WI38 (cell line): Measurements from ENCODE around the gene ZBTB20.

ENCODE experiments used
- H3K4me3 ChIP-seq: 2 replicates; pipeline ENCODE4 v1.5.1; 2011; ENCODE audit warnings: low read depth, mild to moderate bottlenecking, control low read depth, low read length
- TF ChIP-seq, protein P1 (sequence below): IDR thresholded peaks from 2 replicates; pipeline ENCODE4 v1.5.1; 2012; ENCODE audit warnings: low read depth, mild to moderate bottlenecking, control low read depth, low read length

Gene ZBTB20

DNA sequence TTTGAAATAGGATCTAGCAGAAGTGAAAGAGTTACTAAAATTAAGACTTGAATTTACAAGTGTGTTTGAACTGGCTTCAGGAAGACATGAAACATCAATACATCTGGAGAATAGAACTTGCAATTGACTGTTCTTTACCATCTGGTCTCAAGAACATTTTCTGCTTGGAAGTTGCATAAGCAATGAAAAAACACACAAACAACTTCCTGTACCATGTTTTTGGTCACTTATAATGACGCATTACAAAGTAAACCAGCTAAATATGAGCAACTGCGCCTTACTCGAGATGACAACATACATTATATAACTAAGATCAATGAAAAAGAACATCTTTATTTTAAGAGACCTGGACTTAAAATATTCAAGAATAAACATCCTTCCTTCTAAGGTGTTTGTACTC, 740.8 kb downstream of the ZBTB20 start:
- TF ChIP-seq, protein P1, sequence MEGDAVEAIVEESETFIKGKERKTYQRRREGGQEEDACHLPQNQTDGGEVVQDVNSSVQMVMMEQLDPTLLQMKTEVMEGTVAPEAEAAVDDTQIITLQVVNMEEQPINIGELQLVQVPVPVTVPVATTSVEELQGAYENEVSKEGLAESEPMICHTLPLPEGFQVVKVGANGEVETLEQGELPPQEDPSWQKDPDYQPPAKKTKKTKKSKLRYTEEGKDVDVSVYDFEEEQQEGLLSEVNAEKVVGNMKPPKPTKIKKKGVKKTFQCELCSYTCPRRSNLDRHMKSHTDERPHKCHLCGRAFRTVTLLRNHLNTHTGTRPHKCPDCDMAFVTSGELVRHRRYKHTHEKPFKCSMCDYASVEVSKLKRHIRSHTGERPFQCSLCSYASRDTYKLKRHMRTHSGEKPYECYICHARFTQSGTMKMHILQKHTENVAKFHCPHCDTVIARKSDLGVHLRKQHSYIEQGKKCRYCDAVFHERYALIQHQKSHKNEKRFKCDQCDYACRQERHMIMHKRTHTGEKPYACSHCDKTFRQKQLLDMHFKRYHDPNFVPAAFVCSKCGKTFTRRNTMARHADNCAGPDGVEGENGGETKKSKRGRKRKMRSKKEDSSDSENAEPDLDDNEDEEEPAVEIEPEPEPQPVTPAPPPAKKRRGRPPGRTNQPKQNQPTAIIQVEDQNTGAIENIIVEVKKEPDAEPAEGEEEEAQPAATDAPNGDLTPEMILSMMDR, result no peak
- no peak overlapping the region for H3K4me3 ChIP-seq

DNA sequence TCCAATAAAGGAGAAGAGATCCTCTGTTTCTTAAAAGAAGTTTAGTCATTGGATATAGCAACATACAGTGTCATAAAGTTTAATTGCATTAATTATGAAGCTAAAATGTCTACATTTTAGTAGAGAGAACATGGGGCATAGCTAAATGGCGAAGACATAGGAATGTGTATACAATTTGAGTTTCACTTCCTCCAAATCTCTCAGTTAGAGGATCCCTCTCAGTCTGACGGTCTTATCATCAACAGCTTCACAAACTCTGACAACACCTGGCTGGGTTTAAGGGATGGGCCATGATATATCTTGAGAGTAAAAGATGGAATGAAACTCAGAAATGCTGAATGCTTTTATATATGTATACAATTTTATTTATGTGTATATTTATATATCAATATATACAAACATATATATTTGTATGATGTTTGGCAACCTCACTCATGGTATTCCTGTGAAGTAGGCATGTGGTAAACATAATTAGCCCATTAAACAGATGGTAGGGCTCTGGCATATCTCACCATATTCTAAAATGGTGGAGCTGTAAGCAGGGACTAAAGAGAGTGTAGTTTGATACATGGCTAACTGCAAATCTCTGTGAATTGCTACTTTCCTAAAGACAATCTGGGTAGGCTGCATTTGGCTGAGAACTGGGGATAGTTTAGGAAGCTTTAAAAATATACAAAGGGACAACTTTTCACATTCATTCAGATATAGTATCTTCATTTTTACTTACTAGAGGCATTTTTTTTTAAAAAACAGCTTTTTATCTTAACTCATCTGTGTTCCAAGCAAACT, 741.7 kb downstream of the ZBTB20 start:
- TF ChIP-seq, protein P1, result no peak

DNA sequence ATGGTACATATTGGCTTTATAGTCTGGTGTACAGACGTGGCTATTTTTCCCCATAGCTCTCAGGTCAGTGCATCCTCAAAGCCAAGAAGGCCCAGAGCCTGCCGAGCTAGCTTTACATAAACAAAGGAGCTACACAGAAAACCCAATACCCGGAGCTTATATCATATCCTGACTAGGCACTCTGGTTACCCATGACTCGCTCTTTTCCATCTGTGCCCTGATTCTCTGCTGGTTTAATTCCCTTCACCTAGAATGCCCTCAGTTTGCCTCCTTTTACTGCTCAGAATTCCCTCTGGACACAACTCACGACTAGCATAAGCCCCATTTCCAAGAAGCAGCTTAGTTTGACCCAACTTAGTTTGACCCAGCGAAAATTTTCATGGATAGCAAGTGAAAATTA, 742.5 kb downstream of the ZBTB20 start:
- no peak overlapping the region for H3K4me3 ChIP-seq
- TF ChIP-seq, protein P1, result no peak

More for the DNA sequence above, 741.7 kb downstream of the ZBTB20 start:
- no peak overlapping the region for H3K4me3 ChIP-seq

DNA sequence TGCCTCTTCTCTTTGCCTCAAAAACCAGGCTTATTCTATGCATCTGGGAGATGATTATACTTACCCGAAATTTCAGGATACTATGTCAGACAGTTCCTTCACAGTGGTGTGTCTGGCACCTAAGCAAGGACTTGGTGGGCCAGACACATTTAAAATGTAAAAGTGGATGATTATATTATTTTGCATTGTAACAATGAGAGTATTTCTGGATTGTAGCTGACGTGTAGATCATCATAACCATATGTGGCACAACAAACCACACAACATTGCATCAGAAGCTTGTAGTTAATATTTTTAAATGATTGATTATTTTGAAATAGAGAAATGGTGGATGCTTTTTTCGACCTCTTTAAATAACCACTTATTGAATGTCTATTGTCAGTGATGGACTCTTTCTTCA, 744.2 kb downstream of the ZBTB20 start:
- no peak overlapping the region for H3K4me3 ChIP-seq
- TF ChIP-seq, protein P1, result no peak

DNA sequence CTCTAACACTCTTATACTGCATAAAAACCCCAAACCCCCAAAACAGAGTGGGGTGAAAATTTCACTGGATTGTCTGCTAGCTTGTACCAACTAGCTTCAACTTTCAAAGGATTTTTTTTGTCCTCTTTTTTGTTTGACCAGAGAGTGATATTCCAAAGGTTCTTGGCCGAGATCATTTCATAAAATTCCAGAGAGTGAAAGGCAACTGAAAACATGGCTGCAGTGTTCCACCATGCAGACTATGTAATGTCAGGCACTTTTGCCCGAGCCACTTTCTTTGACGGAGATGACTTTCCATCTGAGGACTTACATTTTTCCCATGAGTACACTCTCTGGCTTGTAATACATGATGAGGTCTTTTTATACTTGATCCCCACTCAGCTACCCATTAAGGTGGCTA, 745.7 kb downstream of the ZBTB20 start:
- no peak overlapping the region for H3K4me3 ChIP-seq
- TF ChIP-seq, protein P1, result no peak

DNA sequence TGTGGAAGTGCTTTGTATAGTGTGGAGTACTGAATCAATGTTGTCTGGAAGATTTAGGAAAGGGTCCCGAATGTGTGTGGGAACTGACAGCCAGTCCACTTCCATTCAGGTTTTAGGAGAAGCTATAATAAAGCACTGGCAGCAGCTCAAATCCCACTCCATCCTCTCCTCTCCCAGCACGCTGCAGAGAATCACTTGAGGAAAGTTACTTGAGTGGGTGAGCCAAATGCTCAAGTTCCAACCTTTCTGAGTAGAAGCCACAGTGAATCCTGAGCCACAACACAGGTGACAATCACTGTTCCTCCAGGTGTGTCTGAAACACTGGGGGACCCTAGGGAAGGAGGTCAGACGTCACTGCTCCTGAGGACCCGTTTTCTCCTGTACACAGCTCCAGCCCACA, 746.7 kb downstream of the ZBTB20 start:
- TF ChIP-seq, protein P1, result no peak
- H3K4me3 ChIP-seq, result no peak overlapping the region

DNA sequence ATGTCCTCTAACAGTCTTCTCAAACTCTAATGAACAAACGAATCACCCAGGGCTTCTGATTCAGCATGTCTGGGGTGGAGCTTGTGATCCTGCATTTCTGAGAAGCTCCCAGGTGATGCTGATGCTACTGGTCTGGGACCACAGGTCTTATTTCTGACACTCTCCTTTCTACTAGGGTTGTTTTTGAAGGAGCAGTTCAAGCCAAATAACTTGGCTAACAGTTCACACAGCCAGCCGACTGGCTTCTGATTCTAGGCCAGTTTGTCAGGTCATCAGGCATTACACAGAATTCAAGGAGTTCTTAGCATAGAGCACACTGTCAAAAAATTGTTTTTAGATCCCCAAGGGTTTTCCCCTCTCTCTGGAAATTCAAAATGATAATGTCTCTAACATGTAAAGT, 752.5 kb downstream of the ZBTB20 start:
- TF ChIP-seq, protein P1, result no peak
- no peak overlapping the region for H3K4me3 ChIP-seq
